Measurements from ENCODE around the gene CDRT15. TPM values are rescaled to one million over a fixed set of nuclear protein-coding genes. Genes with fewer than 3 reads are reported as not detected.

The CDRT15 gene
- total RNA-seq, 1 donor from 2014 or later: not detected

Other genes starting within 250 kb of the CDRT15 start
- 14.1 and 21.1 TPM in 2 replicates for gene COX10, start 167.4 kb downstream of the CDRT15 start, total RNA-seq
- gene HS3ST3B1, start 64.2 kb upstream of the CDRT15 start, total RNA-seq: 0.28 and 1.4 TPM in 2 replicates